SHP77 (cell line): ENCODE measurements around the gene TTF1.
A peak's percentile ranks its signal among the peaks of the same experiment; 100 is the strongest.
"Not testable (repeated sequence)": the region's sequence is repeated elsewhere in the genome, so short reads cannot be mapped to it uniquely, and the experiment has no call there.

ENCODE experiments used
- DNase-seq, 2 experiments: peaks; one replicate each; lab custom pipeline; 2025; lab: John Stamatoyannopoulos, UW

TTF1 gene

DNA sequence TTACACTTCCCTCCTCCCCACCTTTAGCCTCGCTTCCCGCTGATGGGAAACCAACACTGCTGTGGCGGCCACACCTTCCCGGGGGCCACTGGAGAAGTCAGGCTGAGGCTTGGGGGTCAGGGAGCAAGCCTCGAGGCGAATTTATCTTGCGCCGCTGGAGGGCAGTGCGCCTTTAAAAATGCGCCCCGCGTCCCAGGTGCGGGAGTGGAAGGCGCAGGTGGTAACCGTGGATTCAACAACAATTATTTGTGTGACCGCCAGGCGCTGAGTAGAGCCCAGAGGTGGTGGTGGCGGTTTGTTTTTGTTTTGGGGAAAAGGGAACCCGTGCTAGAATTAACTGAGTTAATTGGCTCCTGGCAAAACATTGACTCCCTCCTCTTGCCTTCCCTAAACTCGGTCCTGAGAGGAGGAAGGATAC lies 4.5 kb upstream of the TTF1 start:
- peak; percentile 70 to 75 for DNase-seq

DNA sequence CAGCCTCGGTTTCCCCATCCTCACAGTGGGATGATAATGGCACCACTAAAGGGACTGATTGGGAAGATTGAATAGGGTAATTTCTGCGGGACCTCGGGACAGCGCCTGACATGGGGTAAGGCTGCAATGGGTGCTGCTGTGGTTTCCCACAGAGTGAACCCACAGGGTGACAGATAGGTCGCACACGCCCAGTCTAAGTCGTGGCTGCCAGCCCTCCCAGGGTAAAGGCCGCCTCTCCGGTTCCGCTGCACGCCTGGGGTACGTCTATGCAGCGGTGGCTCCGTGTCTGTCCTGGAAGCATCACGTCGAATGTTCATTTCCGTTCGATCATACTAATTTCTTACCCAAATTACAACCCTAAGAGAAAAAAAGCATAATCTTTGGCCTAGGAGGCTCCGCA lies 4.0 kb upstream of the TTF1 start:
- DNase-seq, result no peak

DNA sequence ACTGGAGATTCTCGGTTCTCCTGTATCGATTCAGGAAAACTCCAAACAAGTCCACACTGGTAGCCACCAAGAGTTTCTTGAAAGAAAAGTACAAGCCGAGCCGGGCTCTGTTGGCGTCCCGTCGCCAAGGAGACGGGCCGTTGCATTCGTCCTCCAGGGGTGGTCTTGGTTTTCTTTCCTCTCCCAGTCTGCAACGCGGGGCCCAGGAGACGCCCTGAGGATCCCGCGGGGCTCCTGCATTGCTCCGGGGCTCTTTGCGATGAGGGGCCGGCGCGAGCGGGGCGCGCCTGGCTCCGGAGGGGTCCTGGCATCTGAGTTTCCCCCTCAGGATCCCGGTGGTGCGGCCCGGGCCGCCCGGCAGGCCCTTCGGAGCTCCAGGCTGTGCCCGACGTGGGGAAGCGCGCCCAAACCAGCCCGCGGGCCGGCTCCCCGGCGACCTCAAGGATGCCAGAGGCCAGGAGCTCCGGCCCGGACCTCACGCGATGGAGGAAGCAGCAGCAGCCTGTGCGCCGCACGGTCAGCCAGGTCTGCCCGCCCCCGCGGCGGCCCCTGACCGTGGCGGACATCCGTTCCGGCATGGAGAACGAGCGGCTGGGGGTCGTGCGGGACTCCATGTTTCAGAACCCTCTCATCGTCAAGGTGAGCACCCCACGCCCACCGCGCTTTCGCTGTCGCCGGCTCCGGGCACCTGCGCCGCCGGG lies 3.3 kb upstream of the TTF1 start, which contains the start of gene CFAP77:
TSS of gene CFAP77 (plus strand) at position 384 of the 701 bp plus-strand sequence. CDS start at position 445, 61 bp downstream.
- DNase-seq, result no peak

DNA sequence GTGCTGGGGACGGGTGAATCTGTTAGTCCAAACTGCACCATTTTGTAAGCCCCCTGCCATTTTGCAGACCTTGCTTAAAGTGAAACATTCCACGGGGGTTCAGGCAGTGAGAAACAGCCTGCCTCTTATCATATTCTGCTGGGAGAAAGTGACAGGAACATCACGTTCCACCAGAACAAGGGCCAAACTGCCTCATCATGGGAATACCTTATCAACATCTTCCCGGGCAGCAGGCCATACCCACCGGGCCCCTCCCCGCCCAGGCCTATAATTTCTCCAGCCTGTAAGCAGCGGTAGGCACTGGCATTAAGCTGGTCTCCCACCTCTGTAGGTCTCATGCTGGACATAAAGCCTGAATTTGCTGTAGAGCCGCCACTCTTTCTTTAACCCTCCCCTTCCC lies 1.9 kb upstream of the TTF1 start:
- DNase-seq, result no peak

DNA sequence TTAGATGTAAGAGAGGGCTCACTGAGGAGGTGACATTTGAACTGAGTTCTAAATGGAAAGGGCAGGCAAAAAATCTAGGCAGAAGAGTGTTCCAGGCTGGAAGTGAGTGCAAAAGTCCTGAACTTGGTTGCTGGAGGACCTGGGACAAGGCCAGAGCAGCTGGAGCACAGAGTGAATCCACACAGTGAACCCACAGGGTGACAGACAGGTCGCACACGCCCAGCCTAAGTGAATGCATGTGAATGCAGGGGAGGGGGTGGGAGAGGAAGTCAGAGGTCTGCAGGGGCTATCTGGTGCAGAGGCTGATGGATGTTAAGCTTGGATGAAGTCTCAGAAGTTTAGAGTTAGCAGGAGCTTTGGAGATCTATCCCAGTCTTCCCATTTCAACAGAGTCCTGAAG lies 556 bp upstream of the TTF1 start:
- no peak for DNase-seq

DNA sequence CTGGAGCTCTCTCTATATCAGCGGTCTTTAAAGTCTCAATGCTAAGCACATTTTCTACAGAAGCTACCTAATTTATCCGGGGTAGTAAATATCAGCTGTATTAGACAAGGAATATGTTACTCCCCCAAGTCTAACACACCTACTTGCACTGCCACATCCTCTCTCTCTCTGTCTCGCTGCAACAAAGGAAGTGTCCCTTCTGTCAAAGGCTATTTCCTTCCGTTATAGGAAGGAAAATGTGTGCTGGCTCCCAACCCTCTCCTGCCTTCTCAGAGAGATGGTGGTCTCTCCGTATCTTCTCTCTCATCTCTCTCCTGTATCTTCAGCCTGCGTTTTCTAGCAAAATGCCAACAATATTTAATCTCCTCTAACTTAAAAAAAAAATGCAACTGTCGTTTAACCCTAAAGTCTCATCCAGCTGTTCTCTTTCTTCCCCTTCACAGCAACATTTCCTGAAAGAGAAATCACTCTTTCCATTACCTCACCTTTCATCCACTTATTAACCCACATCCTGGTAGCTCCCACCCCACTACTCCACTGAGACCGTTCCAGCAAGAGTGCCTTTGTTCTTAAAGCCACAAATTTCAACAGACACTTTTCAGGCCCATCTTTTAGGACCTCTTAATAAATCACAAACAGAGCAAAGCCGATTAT lies 2.3 kb downstream of the TTF1 start:
- no peak for DNase-seq

DNA sequence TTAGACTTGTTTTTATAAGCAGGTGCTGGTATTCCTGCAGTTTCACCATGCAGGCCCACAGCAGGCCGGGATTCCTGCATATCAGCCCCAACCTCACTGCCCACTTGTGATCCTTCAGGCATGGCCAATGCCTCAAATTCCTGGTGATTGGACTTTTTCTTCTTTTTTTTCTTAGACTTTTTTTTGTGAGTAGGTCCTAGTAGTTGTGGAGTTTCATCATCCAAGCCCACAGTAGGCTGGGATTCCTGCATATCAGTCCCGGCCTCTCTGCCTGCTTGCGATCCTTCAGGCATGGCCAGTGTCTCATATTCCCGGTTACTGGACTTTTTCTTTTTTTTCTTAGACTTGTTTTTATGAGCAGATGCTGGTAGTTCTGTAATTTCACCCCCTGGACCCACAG lies 4.8 kb downstream of the TTF1 start:
- no peak for DNase-seq

DNA sequence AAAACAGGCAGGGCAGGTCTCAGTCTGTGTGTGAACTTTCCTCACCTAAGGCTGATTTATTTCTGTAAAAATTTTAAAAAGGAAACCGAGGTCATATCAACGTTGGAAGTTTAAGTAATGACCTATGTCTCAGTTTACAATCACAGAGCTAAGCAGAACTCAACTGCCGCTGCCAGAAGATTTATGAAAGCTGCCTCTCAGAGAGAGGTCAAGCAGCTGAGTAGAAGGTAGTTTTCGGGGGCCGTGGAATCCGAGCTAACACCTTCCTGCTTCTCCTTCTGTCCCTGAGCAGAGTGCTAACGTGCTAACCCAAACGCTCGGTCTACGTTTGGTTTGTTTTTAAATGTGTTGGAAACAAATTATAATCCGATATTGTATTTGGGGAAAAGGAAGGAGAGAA lies 11.1 kb downstream of the TTF1 start:
- no peak for DNase-seq

DNA sequence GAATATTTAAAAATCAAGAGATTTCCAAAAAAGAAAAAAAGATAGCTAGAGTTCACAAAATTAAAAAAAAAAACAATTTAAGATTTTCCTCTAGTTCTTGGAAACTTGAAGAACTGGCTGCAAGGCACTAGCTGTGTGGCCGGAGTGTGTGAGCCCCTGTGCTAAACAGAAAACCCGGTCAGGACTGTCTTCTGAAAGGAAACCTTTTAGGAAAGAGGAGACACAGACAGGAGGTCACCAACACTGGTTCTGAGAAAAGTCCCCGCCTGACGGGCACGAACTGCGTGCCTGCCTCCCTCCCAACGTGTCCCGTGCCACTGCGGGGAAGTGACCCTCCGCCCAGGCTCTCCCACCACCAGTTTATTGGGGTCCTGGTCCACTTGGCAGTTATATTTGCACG lies 15.2 kb downstream of the TTF1 start:
- DNase-seq, result no peak

DNA sequence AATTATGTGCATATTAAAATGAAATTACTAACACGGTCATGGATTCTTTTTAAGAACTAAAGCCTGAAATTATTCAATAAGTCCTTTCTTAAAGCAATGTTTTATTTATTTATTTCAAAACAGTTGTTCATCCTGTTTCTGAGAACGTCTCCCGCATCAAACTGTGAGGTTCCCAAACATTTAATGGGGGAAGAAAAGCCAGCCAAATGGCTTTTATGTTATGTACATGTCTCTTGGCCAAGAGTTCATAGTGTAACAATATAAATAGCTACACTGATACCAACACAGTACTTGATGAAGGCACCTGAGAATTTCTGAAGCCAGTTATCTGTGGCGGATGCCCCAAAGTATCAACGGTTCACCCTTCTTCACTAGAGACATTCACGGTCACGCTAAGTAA lies 15.7 kb downstream of the TTF1 start:
- DNase-seq, result no peak

DNA sequence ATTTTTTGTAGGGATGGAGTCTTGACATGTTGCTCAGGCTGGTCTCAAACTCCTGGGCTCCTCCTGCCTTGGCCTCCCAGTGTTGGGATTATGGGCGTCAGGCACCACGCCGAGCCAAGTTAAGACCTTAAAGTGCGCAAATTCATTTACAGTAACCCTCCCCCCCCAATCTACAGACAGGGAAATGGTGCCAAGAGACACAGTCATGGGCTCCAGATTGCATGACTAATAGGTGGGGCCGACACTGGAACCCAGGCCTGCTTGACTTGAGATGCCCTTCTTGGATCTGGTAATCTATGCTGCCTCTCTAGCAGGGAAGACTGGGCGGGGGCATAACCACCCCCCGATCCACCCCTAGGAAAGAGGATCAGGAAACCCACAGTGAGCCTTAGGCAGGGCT lies 19.5 kb downstream of the TTF1 start:
- DNase-seq, result no peak

DNA sequence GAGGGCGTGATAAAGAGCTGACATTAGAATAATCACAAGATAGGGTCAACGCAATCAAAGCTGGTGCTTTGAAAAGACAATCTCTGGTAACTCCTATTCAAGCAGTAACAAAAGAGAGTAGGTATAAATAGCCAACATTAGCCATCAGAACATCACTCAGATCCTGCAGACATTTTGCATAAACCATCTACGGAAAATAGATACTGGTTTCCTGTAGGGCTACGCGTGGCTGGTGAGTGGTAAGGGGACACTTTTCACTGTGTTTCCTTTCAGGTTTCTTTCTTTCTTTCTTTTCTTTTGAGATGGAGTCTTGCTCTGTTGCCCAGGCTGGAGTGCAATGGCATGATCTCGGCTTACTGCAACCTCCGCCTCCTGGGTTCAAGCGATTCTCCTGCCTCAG lies 22.3 kb downstream of the TTF1 start:
- no peak for DNase-seq

DNA sequence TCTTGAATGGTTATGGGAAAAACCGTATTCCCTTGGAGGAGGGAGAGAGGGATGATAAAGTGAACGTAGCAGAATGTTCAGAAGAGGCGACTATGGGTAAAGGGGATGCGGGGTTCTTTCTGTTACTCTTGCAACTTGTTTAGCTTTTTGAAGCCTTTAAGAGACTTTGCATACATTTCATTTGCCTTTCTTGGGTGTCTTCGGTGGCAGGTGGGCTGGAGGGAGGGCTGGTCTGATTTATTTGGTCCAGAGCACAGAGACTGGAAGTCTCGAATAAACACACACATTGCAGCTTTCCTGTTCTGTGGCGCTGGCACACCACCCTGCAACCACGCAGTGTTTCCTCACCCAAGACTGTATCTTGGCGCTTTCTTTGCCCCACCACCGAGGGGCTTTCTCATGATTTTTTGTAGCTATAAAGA lies 23.2 kb downstream of the TTF1 start:
- DNase-seq, result no peak

DNA sequence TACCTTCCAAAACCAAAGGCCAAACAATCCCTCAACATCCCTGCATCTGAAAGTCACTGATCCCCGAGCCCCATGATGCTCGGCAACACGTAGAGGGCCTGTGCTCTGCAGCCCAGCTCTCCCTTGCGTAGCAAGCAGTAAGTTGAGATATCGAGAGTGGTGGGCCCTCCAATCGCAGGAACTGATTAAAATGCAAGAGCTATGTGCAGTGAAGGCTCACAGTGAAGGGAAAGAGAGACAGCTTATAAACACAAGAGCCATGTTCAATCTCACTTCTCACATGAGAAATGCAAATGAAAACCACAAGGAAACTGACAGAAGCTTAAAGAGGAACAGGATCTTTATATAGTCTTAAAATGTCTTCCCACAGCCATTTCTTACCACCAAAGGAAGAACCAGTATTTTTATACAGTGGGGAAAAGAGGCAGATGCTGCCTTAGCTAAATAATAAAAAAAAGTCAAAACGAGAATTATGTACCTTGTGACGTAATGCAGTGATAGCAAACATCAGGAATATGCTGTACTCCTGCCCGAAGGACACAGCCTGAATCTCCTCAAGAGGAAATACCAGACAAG lies 24.6 kb downstream of the TTF1 start:
- no peak for DNase-seq

DNA sequence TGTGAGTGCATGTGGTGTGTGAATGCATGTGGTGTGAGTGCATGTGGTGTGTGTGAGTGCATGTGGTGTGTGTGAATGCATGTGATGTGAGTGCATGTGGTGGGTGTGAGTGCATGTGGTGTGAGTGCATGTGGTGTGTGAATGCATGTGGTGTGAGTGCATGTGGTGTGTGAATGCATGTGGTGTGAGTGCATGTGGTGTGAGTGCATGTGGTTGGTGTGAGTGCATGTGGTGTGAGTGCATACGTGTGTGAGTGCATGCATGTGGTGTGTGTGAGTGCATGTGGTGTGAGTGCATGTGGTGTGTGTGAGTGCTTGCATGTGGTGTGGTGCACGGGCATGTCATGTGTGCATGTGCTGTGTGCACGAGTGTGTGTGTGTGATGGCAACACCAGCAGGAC lies 28.2 kb downstream of the TTF1 start:
- not testable (repeated sequence) for DNase-seq

DNA sequence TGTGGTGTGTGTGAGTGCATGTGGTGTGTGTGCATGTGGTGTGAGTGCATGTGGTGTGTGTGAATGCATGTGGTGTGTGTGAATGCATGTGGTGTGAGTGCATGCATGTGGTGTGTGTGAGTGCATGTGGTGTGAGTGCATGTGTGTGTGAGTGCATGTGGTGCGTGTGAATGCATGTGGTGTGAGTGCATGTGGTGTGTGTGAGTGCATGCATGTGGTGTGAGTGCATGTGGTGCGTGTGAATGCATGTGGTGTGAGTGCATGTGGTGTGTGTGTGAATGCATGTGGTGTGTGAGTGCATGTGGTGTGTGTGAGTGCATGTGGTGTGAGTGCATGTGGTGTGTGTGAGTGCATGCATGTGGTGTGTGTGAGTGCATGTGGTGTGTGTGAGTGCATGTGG lies 28.9 kb downstream of the TTF1 start:
- DNase-seq, result not testable (repeated sequence)

DNA sequence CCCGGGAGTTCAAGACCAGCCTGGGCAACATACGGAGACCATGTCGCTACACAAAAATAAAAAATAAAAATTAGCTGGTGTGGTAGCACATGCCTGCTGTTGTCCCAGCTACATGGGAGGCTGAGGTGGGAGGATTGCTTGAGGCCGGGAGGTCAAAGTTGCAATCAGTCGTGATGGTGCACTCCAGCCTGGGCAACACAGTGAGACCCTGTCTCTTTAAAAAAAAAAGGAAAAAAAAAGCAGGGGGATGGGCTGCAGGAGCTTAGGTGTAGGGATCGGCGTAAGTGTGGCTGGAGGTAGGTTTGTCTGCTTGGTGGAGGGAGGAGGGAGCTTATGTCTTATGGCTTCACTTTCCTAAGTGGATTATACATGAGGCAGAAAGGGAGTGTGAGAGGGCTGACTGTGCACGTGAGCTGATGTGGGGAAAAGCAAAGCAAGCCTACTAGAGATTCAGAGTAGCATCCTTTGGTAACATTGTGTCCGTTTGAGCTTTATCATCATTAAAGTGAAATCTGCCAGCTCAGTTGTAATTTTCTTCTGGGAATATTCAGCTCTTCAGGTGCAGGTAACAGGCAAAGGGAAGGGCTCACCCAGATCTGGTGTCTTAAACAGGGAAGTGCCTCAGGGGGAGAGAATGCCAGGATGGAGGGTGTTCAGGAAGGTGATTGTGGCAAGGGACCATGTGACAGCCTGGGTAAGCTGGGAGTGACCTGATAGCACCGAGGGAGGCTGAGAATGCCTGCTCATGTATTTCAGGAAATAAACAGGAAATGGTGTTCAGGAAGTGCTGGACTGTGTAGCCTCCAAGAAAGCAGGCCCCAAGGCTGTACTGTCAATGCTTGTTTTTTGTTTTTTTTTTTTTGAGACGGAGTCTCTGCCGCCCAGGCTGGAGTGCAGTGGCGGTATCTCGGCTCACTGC lies 34.2 kb downstream of the TTF1 start:
- no peak for DNase-seq

DNA sequence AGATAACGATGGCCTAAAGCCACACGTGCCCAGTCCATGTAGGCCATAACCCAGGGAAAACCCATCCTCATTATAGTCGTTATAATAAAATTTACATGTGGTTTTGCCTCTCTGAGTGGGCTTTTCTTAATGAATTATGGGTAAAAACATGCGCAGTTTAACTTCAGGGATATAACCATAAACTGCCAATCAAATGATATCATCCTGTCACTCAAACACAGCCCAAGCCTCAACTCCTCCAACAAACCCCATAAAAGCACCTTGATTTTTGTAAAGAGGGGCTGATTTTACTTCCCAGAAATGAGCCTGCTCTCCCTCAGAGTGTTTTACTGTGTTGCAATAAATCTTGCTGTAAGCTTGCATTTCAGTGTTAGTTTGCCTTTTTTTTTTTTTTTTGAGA lies 36.0 kb downstream of the TTF1 start:
- no peak for DNase-seq

DNA sequence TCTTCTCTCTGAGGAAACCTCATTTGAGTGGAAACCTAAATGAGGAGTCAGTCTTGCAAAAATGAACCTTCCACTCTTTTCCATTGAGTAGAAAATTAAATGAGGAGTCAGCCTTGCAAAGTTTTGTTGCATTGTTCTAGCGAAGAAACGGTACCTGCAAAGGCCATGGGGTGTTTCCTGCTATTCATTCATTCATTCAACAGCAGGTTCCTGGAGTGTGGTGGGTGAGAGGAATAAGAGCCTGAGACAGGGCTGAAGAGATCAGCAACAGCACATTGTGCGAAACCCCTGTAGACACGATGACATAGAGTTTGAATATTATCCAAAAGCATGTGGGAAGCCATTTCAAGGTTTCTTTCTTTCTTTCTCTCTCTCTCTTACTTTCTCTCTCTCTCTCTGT lies 37.2 kb downstream of the TTF1 start:
- no peak for DNase-seq

DNA sequence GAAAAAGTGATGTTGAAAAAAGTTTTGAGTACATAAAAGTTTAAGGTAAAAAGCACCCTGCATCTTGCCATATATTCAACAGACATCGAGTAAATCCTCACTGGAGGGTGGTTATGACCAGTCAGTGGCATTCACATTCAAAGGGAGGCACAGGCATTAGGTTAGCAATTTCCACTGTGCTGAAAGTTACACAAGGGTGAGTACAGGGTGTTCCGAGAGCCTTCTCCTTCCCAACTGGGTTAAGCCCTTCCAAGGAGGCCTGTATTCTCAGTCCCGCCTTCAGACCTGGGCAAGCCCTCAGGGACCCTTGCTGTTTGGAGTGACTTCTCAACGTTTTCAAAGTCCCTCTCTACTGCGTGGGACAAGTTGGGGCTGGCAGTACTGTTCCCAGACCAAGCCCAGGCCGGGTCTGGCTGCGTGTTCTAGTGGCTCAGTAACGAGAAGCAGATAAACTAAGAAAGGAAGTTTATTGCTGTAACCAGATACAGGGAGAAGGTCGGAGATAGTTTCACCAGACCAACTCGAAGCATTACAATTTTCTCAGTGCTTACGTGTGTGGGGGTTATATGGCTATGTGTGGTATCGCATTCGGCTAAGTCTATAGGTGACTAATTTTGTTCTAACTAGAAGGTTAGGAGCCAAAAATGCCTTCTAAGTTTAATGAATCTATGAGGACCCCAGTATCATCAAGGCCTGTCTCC lies 38.9 kb downstream of the TTF1 start:
- no peak for DNase-seq

DNA sequence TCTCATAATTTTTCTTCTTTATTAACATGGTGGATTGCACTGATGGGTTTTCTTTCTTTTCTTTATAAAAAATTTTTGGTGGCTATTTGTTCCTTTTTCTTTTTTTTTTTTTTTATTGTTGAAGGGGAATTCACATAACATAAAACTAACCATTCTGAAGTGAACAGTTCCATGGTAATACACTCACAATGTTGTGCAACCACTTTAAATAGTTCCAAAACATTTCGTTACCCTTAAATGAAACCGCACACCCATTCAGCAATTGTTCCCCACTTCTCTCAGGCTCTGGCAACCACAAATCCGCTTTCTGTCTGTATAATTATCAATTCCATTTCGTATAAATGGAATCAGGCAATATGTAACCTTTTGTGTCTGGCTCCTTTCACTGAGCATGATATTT lies 40.2 kb downstream of the TTF1 start:
- no peak for DNase-seq

DNA sequence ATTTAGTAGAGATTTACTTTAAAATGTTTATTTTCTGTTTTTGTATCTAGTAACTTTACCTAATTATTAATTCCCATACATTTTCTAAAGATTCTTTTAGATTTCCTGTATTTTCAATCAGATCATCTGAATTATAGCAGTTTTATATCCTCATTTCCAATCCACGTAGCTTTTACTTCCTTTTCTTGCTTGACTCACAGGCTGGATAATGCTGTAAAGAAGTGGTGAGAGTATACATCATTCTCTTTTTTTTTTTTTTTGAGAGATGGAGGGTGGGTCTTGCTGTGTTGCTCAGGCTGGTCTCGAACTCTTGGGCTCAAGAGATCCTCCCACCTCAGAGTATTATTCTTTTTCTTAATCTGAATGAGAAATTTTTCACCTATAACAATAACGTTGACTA lies 40.7 kb downstream of the TTF1 start:
- no peak for DNase-seq
